ENCODE measurements around the gene OAS3.

DNA sequence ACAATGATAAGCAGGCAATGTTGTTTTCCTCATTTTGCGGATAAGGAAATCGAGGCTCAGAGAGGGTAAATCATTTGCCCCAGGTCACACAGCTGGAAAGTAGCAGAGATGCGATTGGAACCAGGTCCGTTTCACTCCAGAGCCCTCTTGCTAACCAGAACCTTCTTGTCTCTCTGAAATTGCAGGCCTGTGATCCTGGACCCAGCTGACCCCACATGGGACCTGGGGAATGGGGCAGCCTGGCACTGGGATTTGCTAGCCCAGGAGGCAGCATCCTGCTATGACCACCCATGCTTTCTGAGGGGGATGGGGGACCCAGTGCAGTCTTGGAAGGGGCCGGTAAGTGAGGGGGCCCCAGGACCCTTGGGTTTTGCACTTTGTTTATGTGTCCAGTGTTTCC, 9.5 kb downstream of the OAS3 start:
- no peak for TF ChIP-seq POLR2A (IDR thresholded peaks at IDR 0.05)
- TF ChIP-seq, protein P1, sequence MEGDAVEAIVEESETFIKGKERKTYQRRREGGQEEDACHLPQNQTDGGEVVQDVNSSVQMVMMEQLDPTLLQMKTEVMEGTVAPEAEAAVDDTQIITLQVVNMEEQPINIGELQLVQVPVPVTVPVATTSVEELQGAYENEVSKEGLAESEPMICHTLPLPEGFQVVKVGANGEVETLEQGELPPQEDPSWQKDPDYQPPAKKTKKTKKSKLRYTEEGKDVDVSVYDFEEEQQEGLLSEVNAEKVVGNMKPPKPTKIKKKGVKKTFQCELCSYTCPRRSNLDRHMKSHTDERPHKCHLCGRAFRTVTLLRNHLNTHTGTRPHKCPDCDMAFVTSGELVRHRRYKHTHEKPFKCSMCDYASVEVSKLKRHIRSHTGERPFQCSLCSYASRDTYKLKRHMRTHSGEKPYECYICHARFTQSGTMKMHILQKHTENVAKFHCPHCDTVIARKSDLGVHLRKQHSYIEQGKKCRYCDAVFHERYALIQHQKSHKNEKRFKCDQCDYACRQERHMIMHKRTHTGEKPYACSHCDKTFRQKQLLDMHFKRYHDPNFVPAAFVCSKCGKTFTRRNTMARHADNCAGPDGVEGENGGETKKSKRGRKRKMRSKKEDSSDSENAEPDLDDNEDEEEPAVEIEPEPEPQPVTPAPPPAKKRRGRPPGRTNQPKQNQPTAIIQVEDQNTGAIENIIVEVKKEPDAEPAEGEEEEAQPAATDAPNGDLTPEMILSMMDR (IDR thresholded peaks at IDR 0.05): no peak

Data from testis (tissue), 2 donors.